Smooth muscle cell (in vitro differentiated cells): ENCODE data around the gene EPHB1. TPM values are rescaled to one million over a fixed set of nuclear protein-coding genes. Genes with fewer than 3 reads are reported as not detected.
"Not testable (repeated sequence)": the region's sequence is repeated elsewhere in the genome, so short reads cannot be mapped to it uniquely, and the experiment has no call there.

Experiments
- DNase-seq: peaks from one replicate; lab custom pipeline; 2025; ENCODE audit not compliant: unreplicated experiment; lab: John Stamatoyannopoulos, UW
- H2AFZ ChIP-seq: fragments of 200-600 bp; sonication (generic); 2 replicates; pipeline ENCODE4 v1.6.0; 2016; ENCODE audit warnings: antibody characterized with exemption, low read depth, mild to moderate bottlenecking
- H3F3A ChIP-seq: fragments of 200-600 bp; sonication (generic); 2 replicates; pipeline ENCODE4 v1.6.0; 2017; ENCODE audit warnings: antibody characterized with exemption, low read depth
- H3K27ac ChIP-seq: fragments of 200-600 bp; sonication (generic); 2 replicates; pipeline ENCODE4 v1.5.1; 2016; ENCODE audit warnings: low read depth, mild to moderate bottlenecking
- H3K27me3 ChIP-seq: fragments of 200-600 bp; sonication (generic); 2 replicates; pipeline ENCODE4 v1.6.1; 2016; ENCODE audit warnings: low read depth, mild to moderate bottlenecking
- H3K36me3 ChIP-seq: fragments of 200-600 bp; sonication (generic); 2 replicates; pipeline ENCODE4 v1.5.1; 2016; ENCODE audit warnings: low read depth
- H3K4me1 ChIP-seq: fragments of 200-600 bp; sonication (generic); 2 replicates; pipeline ENCODE4 v1.5.1; 2016; ENCODE audit warnings: low read depth
- H3K4me2 ChIP-seq: fragments of 200-600 bp; sonication (generic); 2 replicates; pipeline ENCODE4 v1.6.0; 2016; ENCODE audit warnings: mild to moderate bottlenecking
- H3K4me3 ChIP-seq: fragments of 200-600 bp; sonication (generic); 2 replicates; pipeline ENCODE4 v1.5.1; 2016; ENCODE audit warnings: mild to moderate bottlenecking
- H3K79me2 ChIP-seq: fragments of 200-600 bp; sonication (generic); 2 replicates; pipeline ENCODE4 v1.6.0; 2016; ENCODE audit warnings: low read depth, mild to moderate bottlenecking
- H3K9ac ChIP-seq: fragments of 200-600 bp; sonication (generic); 2 replicates; pipeline ENCODE4 v1.6.0; 2016; ENCODE audit warnings: low read depth
- H3K9me3 ChIP-seq: fragments of 200-600 bp; sonication (generic); replicated peaks from 2 replicates; pipeline ENCODE4 v1.5.1; 2016; ENCODE audit warnings: low read depth
- H4K20me1 ChIP-seq: fragments of 200-600 bp; sonication (generic); 2 replicates; pipeline ENCODE4 v1.6.0; 2016; ENCODE audit warnings: low read depth
- CTCF ChIP-seq: fragments of 200-600 bp; sonication (generic); IDR thresholded peaks from 2 replicates; pipeline ENCODE4 v1.5.1; 2017; ENCODE audit warnings: borderline replicate concordance, mild to moderate bottlenecking, antibody characterized with exemption; ENCODE audit not compliant: insufficient read depth, poor library complexity, severe bottlenecking
- WGBS: methylation state at CpG from one replicate; pipeline ENCODE4 v1.1.7; 2016; ENCODE audit warnings: low lambda C conversion rate; 5-methylcytosine and 5-hydroxymethylcytosine counted together
- polyA plus RNA-seq: library from polyadenylated mRNA; unstranded; fragments of >200 nt; fragmentation: Nextera tagmentation; extraction: Ambion mirVana; gene quantifications from 2 replicates; pipeline ENCODE4 v1.2.1, GENCODE V29; 2016
- total RNA-seq: library from RNA; depleted of rRNA; stranded (reverse); fragments of >200 nt; gene quantifications from 2 replicates; pipeline ENCODE4 v1.2.3, GENCODE V29; 2014

EPHB1 gene
- total and polyA plus RNA-seq, 2 experiments from 2014 or later: 2.5 to 2.6 TPM

- no peaks in the 10 kb centered on the region for H4K20me1 ChIP-seq
- WGBS: 83% methylated on average over 2 of the region's 2 CpGs
- DNase-seq: no peak
- H3K79me2 ChIP-seq: no peaks in the 10 kb centered on the region
- no peaks in the 10 kb centered on the region for H3K36me3 ChIP-seq
- no peaks in the 10 kb centered on the region for H3F3A ChIP-seq
- no peak overlapping the region for H3K27ac ChIP-seq
- H3K9me3 ChIP-seq: no peaks in the 10 kb centered on the region
- H2AFZ ChIP-seq: no peak overlapping the region
- no peak for TF ChIP-seq CTCF
- H3K4me3 ChIP-seq: no peak overlapping the region
- no peaks in the 10 kb centered on the region for H3K27me3 ChIP-seq
- no peak overlapping the region for H3K4me2 ChIP-seq
- H3K9ac ChIP-seq: no peak overlapping the region
- peaks cover 7% of the 10 kb centered on the region for H3K4me1 ChIP-seq
Observed at GRCh38 chr3:135107043-135107442, 312.0 kb downstream of the EPHB1 start.

GRCh38 chr3:135109681-135110080 is 314.6 kb downstream of the EPHB1 start:
- Histone ChIP-seq H3K4me2 (no peak overlapping the region), H2AFZ (no peak overlapping the region), H3K79me2 (no peaks in the 10 kb centered on the region), H3K4me1 (no peaks in the 10 kb centered on the region), H4K20me1 (no peaks in the 10 kb centered on the region), H3K27me3 (no peaks in the 10 kb centered on the region), H3K9ac (no peak overlapping the region), H3K36me3 (no peaks in the 10 kb centered on the region), H3F3A (no peaks in the 10 kb centered on the region), H3K27ac (no peak overlapping the region), H3K4me3 (no peak overlapping the region), H3K9me3 (no peaks in the 10 kb centered on the region)
- DNase-seq: no peak
- 87% methylated on average over 8 of the region's 8 CpGs for WGBS
- TF ChIP-seq CTCF: no peak

- 94% methylated on average over 4 of the region's 4 CpGs for WGBS
- H3F3A ChIP-seq, H3K27ac ChIP-seq, H3K4me2 ChIP-seq, H3K36me3 ChIP-seq, DNase-seq, H3K4me3 ChIP-seq, H3K9ac ChIP-seq, H4K20me1 ChIP-seq, H3K79me2 ChIP-seq, H3K9me3 ChIP-seq, H3K27me3 ChIP-seq, H3K4me1 ChIP-seq, H2AFZ ChIP-seq: not testable (repeated sequence)
Observed at GRCh38 chr3:135114551-135114950, 319.5 kb downstream of the EPHB1 start.

- Histone ChIP-seq H3F3A (no peaks in the 10 kb centered on the region), H4K20me1 (no peaks in the 10 kb centered on the region), H3K4me2 (no peak overlapping the region), H3K4me3 (no peak overlapping the region), H3K4me1 (no peaks in the 10 kb centered on the region), H3K9me3 (no peaks in the 10 kb centered on the region), H3K27me3 (no peaks in the 10 kb centered on the region), H3K36me3 (no peaks in the 10 kb centered on the region), H3K27ac (no peak overlapping the region), H2AFZ (no peak overlapping the region), H3K79me2 (no peaks in the 10 kb centered on the region), H3K9ac (no peak overlapping the region)
- no peak for TF ChIP-seq CTCF
- no peak for DNase-seq
- 58% methylated on average over 5 of the region's 5 CpGs for WGBS
Observed at GRCh38 chr3:135117977-135118376, 322.9 kb downstream of the EPHB1 start.
